Neuronal stem cell (in vitro differentiated cells): ENCODE results near the gene SYDE2.

ENCODE experiments used
- DNase-seq: peaks from one replicate; pipeline ENCODE4 v3.0.0-alpha.2; 2013; ENCODE audit warnings: low spot score
- H2AFZ ChIP-seq: one replicate; pipeline ENCODE4 v1.6.1; 2013; ENCODE audit warnings: mild to moderate bottlenecking, low read length, inconsistent platforms
- H2AK5ac ChIP-seq: 2 replicates; pipeline ENCODE4 v1.6.1; 2013; ENCODE audit warnings: low read depth, mild to moderate bottlenecking, inconsistent platforms, low read length, moderate library complexity, mixed read lengths
- H2BK120ac ChIP-seq: 2 replicates; pipeline ENCODE4 v1.6.1; 2013; ENCODE audit warnings: low read depth, mild to moderate bottlenecking, inconsistent platforms, low read length, moderate library complexity, mixed read lengths
- H2BK12ac ChIP-seq: one replicate; pipeline ENCODE4 v1.6.1; 2013; ENCODE audit warnings: low read length, inconsistent platforms
- H2BK15ac ChIP-seq: 2 replicates; pipeline ENCODE4 v1.6.1; 2013; ENCODE audit warnings: mild to moderate bottlenecking, low read length, inconsistent platforms, mixed read lengths
- H2BK5ac ChIP-seq: one replicate; pipeline ENCODE4 v1.6.1; 2013; ENCODE audit warnings: inconsistent platforms, mild to moderate bottlenecking, low read length, moderate library complexity
- H3K14ac ChIP-seq: one replicate; pipeline ENCODE4 v1.6.1; 2013; ENCODE audit warnings: low read length, inconsistent platforms
- H3K18ac ChIP-seq: 2 replicates; pipeline ENCODE4 v1.6.1; 2013; ENCODE audit warnings: low read length, inconsistent platforms
- H3K23ac ChIP-seq: 2 replicates; pipeline ENCODE4 v1.6.1; 2013; ENCODE audit warnings: low read depth, mild to moderate bottlenecking, mixed read lengths, low read length, inconsistent platforms; ENCODE audit not compliant: poor library complexity
- H3K27ac ChIP-seq: replicated peaks from 3 replicates; pipeline ENCODE4 v1.5.1; 2013; ENCODE audit warnings: low read length, inconsistent platforms
- H3K27me3 ChIP-seq, 3 experiments: 2 replicates each; pipeline ENCODE4 v1.6.1; 2013; ENCODE audit warnings: low read length in 3 of 3, mild to moderate bottlenecking in 2 of 3, inconsistent platforms in 1 of 3, low read depth in 1 of 3, mixed read lengths in 1 of 3, moderate library complexity in 1 of 3; ENCODE audit not compliant: control insufficient read depth in 3 of 3, insufficient read depth in 3 of 3
- H3K36me3 ChIP-seq, 2 donors: replicated peaks in 1 of 2; 2 replicates each; pipeline ENCODE4 v1.6.1; 2013; ENCODE audit warnings: low read length in 2 of 2; ENCODE audit not compliant: control insufficient read depth in 2 of 2, insufficient read depth in 2 of 2
- H3K4ac ChIP-seq: 2 replicates; pipeline ENCODE4 v1.6.1; 2013; ENCODE audit warnings: inconsistent platforms, mild to moderate bottlenecking, low read length, moderate library complexity
- H3K4me1 ChIP-seq, 2 donors: 1 replicate in 1 of 2; 2 replicates in 1 of 2; pipeline ENCODE4 v1.6.1; 2013; ENCODE audit warnings: low read length in 2 of 2, low read depth in 1 of 2; ENCODE audit not compliant: control insufficient read depth in 2 of 2, insufficient read depth in 1 of 2
- H3K4me2 ChIP-seq: one replicate; pipeline ENCODE4 v1.6.1; 2013; ENCODE audit warnings: mild to moderate bottlenecking, low read length, inconsistent platforms; ENCODE audit not compliant: insufficient read depth, poor library complexity, severe bottlenecking
- H3K4me3 ChIP-seq, 2 donors: 2 replicates each; pipeline ENCODE4 v1.5.1; 2013; ENCODE audit warnings: low read length in 2 of 2, mild to moderate bottlenecking in 2 of 2, inconsistent platforms in 1 of 2, moderate library complexity in 1 of 2
- H3K79me1 ChIP-seq: one replicate; pipeline ENCODE4 v1.6.1; 2013; ENCODE audit warnings: low read depth, mild to moderate bottlenecking, inconsistent platforms, low read length, moderate library complexity
- H3K9ac ChIP-seq: one replicate; pipeline ENCODE4 v1.6.1; 2013; ENCODE audit warnings: mild to moderate bottlenecking, low read depth, low read length, inconsistent platforms; ENCODE audit not compliant: poor library complexity
- H3K9me3 ChIP-seq, 2 donors: replicated peaks in 1 of 2; 2 replicates each; pipeline versions ENCODE3 to v1.6.1; 2013; ENCODE audit warnings: low read length in 2 of 2, mild to moderate bottlenecking in 2 of 2, inconsistent platforms in 1 of 2, low read depth in 1 of 2, mixed read lengths in 1 of 2, moderate library complexity in 1 of 2; ENCODE audit not compliant: control insufficient read depth in 2 of 2, insufficient read depth in 1 of 2
- H4K8ac ChIP-seq: one replicate; pipeline ENCODE4 v1.6.1; 2013; ENCODE audit warnings: low read depth, mild to moderate bottlenecking, inconsistent platforms, low read length, moderate library complexity
- H4K91ac ChIP-seq: one replicate; pipeline ENCODE4 v1.6.1; 2013; ENCODE audit warnings: low read length, low read depth, mild to moderate bottlenecking, inconsistent platforms; ENCODE audit not compliant: poor library complexity
- WGBS, 2 donors: extraction: QIAGEN DNeasy Blood & Tissue Kit; methylation state at CpG; one replicate each; pipeline ENCODE4 v1.1.7; 2013; ENCODE audit warnings: missing lambda C conversion rate in 2 of 2, mixed read lengths in 1 of 2; ENCODE audit not compliant: insufficient read length in 2 of 2, insufficient replicate concordance in 1 of 2; ENCODE audit errors: extremely low coverage in 2 of 2; 5-methylcytosine and 5-hydroxymethylcytosine counted together

Gene SYDE2

GRCh38 chr1:85118751-85119150, 82.1 kb downstream of the SYDE2 start:
- Histone ChIP-seq H2BK15ac (no peak overlapping the region), H3K4me3 (no peak overlapping the region)
- no CpG with 5 or more reads among the region's 1 CpG for WGBS, 2 donors

DNA sequence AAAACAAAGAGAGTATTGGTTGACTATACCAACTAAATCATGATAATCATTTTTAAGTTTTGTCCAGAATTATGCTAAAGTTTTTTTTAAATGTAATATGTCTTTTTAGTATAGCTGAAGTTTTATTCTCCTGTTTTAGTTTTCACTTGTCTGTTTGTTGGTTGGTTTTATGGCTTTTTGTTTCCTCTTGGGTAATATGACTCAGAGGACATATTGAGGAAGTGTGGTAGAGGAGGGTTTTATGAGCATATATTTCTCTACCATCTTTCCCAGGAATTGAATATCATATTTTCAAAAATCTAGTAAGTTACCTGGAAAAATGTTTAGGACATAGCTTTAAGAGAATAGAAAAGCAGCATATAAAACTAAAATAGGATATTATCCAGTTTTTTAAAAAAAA, 84.0 kb downstream of the SYDE2 start:
- DNase-seq, result no peak
- H3K18ac ChIP-seq, result no peak overlapping the region
- peaks cover 0 to 11% (median 0%) of the 10 kb centered on the region in 3 experiments for H3K27me3 ChIP-seq
- no peak overlapping the region for H3K27ac ChIP-seq
- no peak overlapping the region for H2AK5ac ChIP-seq
- H3K4me3 ChIP-seq, result no peak overlapping the region
- H2BK15ac ChIP-seq, result no peak overlapping the region
- H3K4me1 ChIP-seq, result no peaks in the 10 kb centered on the region
- H3K9ac ChIP-seq, result no peak overlapping the region
- H3K9me3 ChIP-seq, result no peaks in the 10 kb centered on the region
- H3K23ac ChIP-seq, result no peak overlapping the region
- H4K91ac ChIP-seq, result no peak overlapping the region
- H3K4ac ChIP-seq, result no peak overlapping the region
- H3K4me2 ChIP-seq, result no peak overlapping the region
- H2BK120ac ChIP-seq, result no peak overlapping the region
- H4K8ac ChIP-seq, result no peak overlapping the region
- no peak overlapping the region for H2BK12ac ChIP-seq
- H3K79me1 ChIP-seq, result no peaks in the 10 kb centered on the region
- no peaks in the 10 kb centered on the region for H3K36me3 ChIP-seq
- H3K14ac ChIP-seq, result no peak overlapping the region
- H2BK5ac ChIP-seq, result no peak overlapping the region
- no peak overlapping the region for H2AFZ ChIP-seq

More at GRCh38 chr1:85118751-85119150, 82.1 kb downstream of the SYDE2 start:
- Histone ChIP-seq H3K27ac (no peak overlapping the region), H3K14ac (no peak overlapping the region), H3K18ac (no peak overlapping the region), H3K4ac (no peak overlapping the region), H2BK5ac (no peak overlapping the region), H3K36me3 (no peaks in the 10 kb centered on the region), H3K4me1 (no peaks in the 10 kb centered on the region), H2AK5ac (no peak overlapping the region), H2AFZ (no peak overlapping the region), H3K27me3 (peaks cover 0 to 11% (median 0%) of the 10 kb centered on the region in 3 experiments), H3K79me1 (no peaks in the 10 kb centered on the region), H3K23ac (no peak overlapping the region), H2BK120ac (no peak overlapping the region), H4K8ac (no peak overlapping the region), H3K9me3 (no peaks in the 10 kb centered on the region), H2BK12ac (no peak overlapping the region), H4K91ac (no peak overlapping the region), H3K4me2 (no peak overlapping the region), H3K9ac (no peak overlapping the region)
- DNase-seq, result no peak

- Histone ChIP-seq H3K79me1 (no peaks in the 10 kb centered on the region), H3K4me1 (no peaks in the 10 kb centered on the region), H3K23ac (no peak overlapping the region), H3K36me3 (no peaks in the 10 kb centered on the region), H2AFZ (no peak overlapping the region), H3K4me3 (no peak overlapping the region), H3K9ac (no peak overlapping the region), H3K27me3 (peaks cover 0 to 11% (median 0%) of the 10 kb centered on the region in 3 experiments), H2BK5ac (no peak overlapping the region), H4K91ac (no peak overlapping the region), H2AK5ac (no peak overlapping the region), H2BK15ac (no peak overlapping the region), H3K14ac (no peak overlapping the region), H4K8ac (no peak overlapping the region), H2BK120ac (no peak overlapping the region), H2BK12ac (no peak overlapping the region), H3K9me3 (no peaks in the 10 kb centered on the region), H3K18ac (no peak overlapping the region), H3K27ac (no peak overlapping the region), H3K4ac (no peak overlapping the region), H3K4me2 (no peak overlapping the region)
- no peak for DNase-seq
- no CpG with 5 or more reads among the region's 2 CpGs for WGBS, 2 donors
These were observed 84.9 kb downstream of the SYDE2 start for GRCh38 chr1:85115933-85116332.

GRCh38 chr1:85111695-85112094, 89.1 kb downstream of the SYDE2 start:
- H3K4me1 ChIP-seq, result no peaks in the 10 kb centered on the region
- H2BK15ac ChIP-seq, result no peak overlapping the region
- H3K36me3 ChIP-seq, result no peaks in the 10 kb centered on the region
- no peak overlapping the region for H3K18ac ChIP-seq
- no peak overlapping the region for H4K91ac ChIP-seq
- no peak overlapping the region for H2BK5ac ChIP-seq
- WGBS, 2 donors, result no CpG with 5 or more reads among the region's 1 CpG
- H2BK12ac ChIP-seq, result no peak overlapping the region
- no peak overlapping the region for H3K9ac ChIP-seq
- H2BK120ac ChIP-seq, result no peak overlapping the region
- no peak overlapping the region for H3K14ac ChIP-seq
- no peak for DNase-seq
- H3K27me3 ChIP-seq, result peaks cover 0 to 12% (median 0%) of the 10 kb centered on the region in 3 experiments
- no peak overlapping the region for H3K23ac ChIP-seq
- no peak overlapping the region for H3K4ac ChIP-seq
- no peaks in the 10 kb centered on the region for H3K9me3 ChIP-seq
- H4K8ac ChIP-seq, result no peak overlapping the region
- H2AFZ ChIP-seq, result no peak overlapping the region
- H2AK5ac ChIP-seq, result no peak overlapping the region
- H3K4me2 ChIP-seq, result no peak overlapping the region
- no peak overlapping the region for H3K4me3 ChIP-seq
- no peak overlapping the region for H3K27ac ChIP-seq
- H3K79me1 ChIP-seq, result no peaks in the 10 kb centered on the region
